OCI-LY1 (cell line): Measurements from ENCODE around the gene DPF3.

ENCODE experiments used
- H2AFZ ChIP-seq: fragments of 200-600 bp; sonication (generic), shearing (Covaris generic); 2 replicates; pipeline ENCODE4 v1.6.0; 2014; ENCODE audit warnings: antibody characterized with exemption, mild to moderate bottlenecking, low read length
- H3F3A ChIP-seq: fragments of 200-600 bp; sonication (generic), shearing (Covaris generic); 2 replicates; pipeline ENCODE4 v1.6.0; 2014; ENCODE audit warnings: mild to moderate bottlenecking, antibody characterized with exemption, low read length, moderate library complexity; ENCODE audit not compliant: insufficient read depth
- H3K27ac ChIP-seq: fragments of 200-600 bp; sonication (generic); 2 replicates; pipeline ENCODE4 v1.5.1; 2014; ENCODE audit warnings: low read length, mixed run types, mild to moderate bottlenecking, low read depth; ENCODE audit not compliant: poor library complexity, severe bottlenecking
- H3K27me3 ChIP-seq: fragments of 200-600 bp; sonication (generic); 2 replicates; pipeline ENCODE4 v1.6.0; 2014; ENCODE audit warnings: antibody characterized with exemption, mild to moderate bottlenecking, low read length, moderate library complexity; ENCODE audit not compliant: insufficient read depth
- H3K36me3 ChIP-seq: fragments of 200-600 bp; sonication (generic); 2 replicates; pipeline ENCODE4 v1.6.1; 2014; ENCODE audit warnings: mild to moderate bottlenecking, antibody characterized with exemption, low read length, moderate library complexity, mixed read lengths; ENCODE audit not compliant: insufficient read depth
- H3K4me1 ChIP-seq: fragments of 200-600 bp; sonication (generic); 2 replicates; pipeline ENCODE4 v1.5.1; 2014; ENCODE audit warnings: mild to moderate bottlenecking, low read length, moderate library complexity; ENCODE audit not compliant: insufficient read depth, severe bottlenecking
- H3K4me2 ChIP-seq: fragments of 200-600 bp; sonication (generic), shearing (Covaris generic); 2 replicates; pipeline ENCODE4 v1.6.1; 2014; ENCODE audit warnings: low read length
- H3K4me3 ChIP-seq: fragments of 200-600 bp; sonication (generic); 2 replicates; pipeline ENCODE4 v1.5.1; 2014; ENCODE audit warnings: low read length, low read depth, mild to moderate bottlenecking, mixed read lengths; ENCODE audit not compliant: poor library complexity, severe bottlenecking
- H3K79me2 ChIP-seq: fragments of 200-600 bp; shearing (Covaris generic); 2 replicates; pipeline ENCODE4 v1.6.1; 2016; ENCODE audit warnings: mixed run types, low read length, mixed read lengths; ENCODE audit not compliant: insufficient read depth
- H3K9ac ChIP-seq: fragments of 200-600 bp; sonication (generic), shearing (Covaris generic); 2 replicates; pipeline ENCODE4 v1.6.1; 2014; ENCODE audit warnings: mild to moderate bottlenecking, low read length, mixed read lengths
- H3K9me2 ChIP-seq: fragments of 200-600 bp; sonication (generic), shearing (Covaris generic); 2 replicates; pipeline ENCODE4 v1.6.1; 2014; ENCODE audit warnings: low read depth, mild to moderate bottlenecking, low read length, mixed read lengths
- H3K9me3 ChIP-seq: fragments of 200-600 bp; shearing (Covaris generic); 2 replicates; pipeline ENCODE4 v1.6.1; 2014; ENCODE audit warnings: low read length, mixed read lengths
- H4K20me1 ChIP-seq: fragments of 200-600 bp; sonication (generic), shearing (Covaris generic); 2 replicates; pipeline ENCODE4 v1.6.0; 2016; ENCODE audit warnings: mild to moderate bottlenecking, low read length; ENCODE audit not compliant: insufficient read depth
- CTCF ChIP-seq: fragments of 200-600 bp; sonication (generic), shearing (Covaris generic); IDR thresholded peaks from 2 replicates; pipeline ENCODE4 v1.5.1; 2017; ENCODE audit warnings: mild to moderate bottlenecking, antibody characterized with exemption, low read length, moderate library complexity, mixed read lengths
- EZH2 ChIP-seq: fragments of 200-600 bp; sonication (generic), shearing (Covaris generic); IDR thresholded peaks from 2 replicates; pipeline ENCODE4 v1.8.0; 2017; ENCODE audit warnings: borderline replicate concordance, mixed run types, mild to moderate bottlenecking, antibody characterized with exemption, low read length, moderate library complexity, mixed read lengths

Gene DPF3

GRCh38 chr14:72790887-72791566, 102.9 kb downstream of the DPF3 start:
- Histone ChIP-seq H3K36me3 (no peaks in the 10 kb centered on the region), H3F3A (no peaks in the 10 kb centered on the region), H3K4me3 (no peak overlapping the region), H4K20me1 (no peaks in the 10 kb centered on the region), H3K27ac (no peak overlapping the region), H3K4me2 (no peak overlapping the region), H2AFZ (no peak overlapping the region), H3K9me3 (no peaks in the 10 kb centered on the region), H3K9ac (no peak overlapping the region), H3K9me2 (no peaks in the 10 kb centered on the region), H3K79me2 (no peaks in the 10 kb centered on the region), H3K4me1 (no peaks in the 10 kb centered on the region), H3K27me3 (peaks cover 5% of the 10 kb centered on the region; the same call in 1 of the 2 replicates)
- TF ChIP-seq EZH2: no peak

GRCh38 chr14:72788972-72789728, 104.8 kb downstream of the DPF3 start:
- TF ChIP-seq EZH2 (no peak), CTCF (no peak)
- Histone ChIP-seq H3K9me3 (no peaks in the 10 kb centered on the region), H3K9me2 (no peaks in the 10 kb centered on the region), H2AFZ (no peak overlapping the region), H3K36me3 (no peaks in the 10 kb centered on the region), H3K27ac (no peak overlapping the region), H3K79me2 (no peaks in the 10 kb centered on the region), H4K20me1 (no peaks in the 10 kb centered on the region), H3K27me3 (peaks cover 5% of the 10 kb centered on the region; the same call in 1 of the 2 replicates), H3K4me1 (no peaks in the 10 kb centered on the region), H3K4me3 (no peak overlapping the region), H3K9ac (no peak overlapping the region), H3F3A (no peaks in the 10 kb centered on the region), H3K4me2 (no peak overlapping the region)

GRCh38 chr14:72788255-72788654, 105.6 kb downstream of the DPF3 start:
- H3K9me3 ChIP-seq: no peaks in the 10 kb centered on the region
- H3F3A ChIP-seq: no peaks in the 10 kb centered on the region
- no peak overlapping the region for H3K4me2 ChIP-seq
- no peaks in the 10 kb centered on the region for H3K79me2 ChIP-seq
- no peaks in the 10 kb centered on the region for H3K4me1 ChIP-seq
- no peaks in the 10 kb centered on the region for H3K9me2 ChIP-seq
- no peak overlapping the region for H3K4me3 ChIP-seq
- H3K36me3 ChIP-seq: no peaks in the 10 kb centered on the region
- TF ChIP-seq EZH2: no peak
- no peak for TF ChIP-seq CTCF
- no peaks in the 10 kb centered on the region for H4K20me1 ChIP-seq
- no peak overlapping the region for H3K27ac ChIP-seq
- H2AFZ ChIP-seq: no peak overlapping the region
- H3K27me3 ChIP-seq: peaks cover 5% of the 10 kb centered on the region; the same call in 1 of the 2 replicates
- no peak overlapping the region for H3K9ac ChIP-seq
